IPS-18c (cell line): ENCODE results near the gene RMND5B.
"Not testable (repeated sequence)": the region's sequence is repeated elsewhere in the genome, so short reads cannot be mapped to it uniquely, and the experiment has no call there.

Experiments used
- H3K4me3 ChIP-seq: 2 replicates; pipeline ENCODE4 v1.7.0; 2013; ENCODE audit warnings: low read depth, mild to moderate bottlenecking, low read length, moderate library complexity; ENCODE audit not compliant: insufficient read depth
- H3K9me3 ChIP-seq: one replicate; pipeline ENCODE4 v1.6.1; 2013; ENCODE audit warnings: mild to moderate bottlenecking, low read length, moderate library complexity; ENCODE audit not compliant: control insufficient read depth, insufficient read depth

The RMND5B gene

GRCh38 chr5:178123094-178123965 lies 7.5 kb upstream of the RMND5B start:
- no peak overlapping the region for H3K4me3 ChIP-seq
- H3K9me3 ChIP-seq: no peaks in the 10 kb centered on the region

DNA sequence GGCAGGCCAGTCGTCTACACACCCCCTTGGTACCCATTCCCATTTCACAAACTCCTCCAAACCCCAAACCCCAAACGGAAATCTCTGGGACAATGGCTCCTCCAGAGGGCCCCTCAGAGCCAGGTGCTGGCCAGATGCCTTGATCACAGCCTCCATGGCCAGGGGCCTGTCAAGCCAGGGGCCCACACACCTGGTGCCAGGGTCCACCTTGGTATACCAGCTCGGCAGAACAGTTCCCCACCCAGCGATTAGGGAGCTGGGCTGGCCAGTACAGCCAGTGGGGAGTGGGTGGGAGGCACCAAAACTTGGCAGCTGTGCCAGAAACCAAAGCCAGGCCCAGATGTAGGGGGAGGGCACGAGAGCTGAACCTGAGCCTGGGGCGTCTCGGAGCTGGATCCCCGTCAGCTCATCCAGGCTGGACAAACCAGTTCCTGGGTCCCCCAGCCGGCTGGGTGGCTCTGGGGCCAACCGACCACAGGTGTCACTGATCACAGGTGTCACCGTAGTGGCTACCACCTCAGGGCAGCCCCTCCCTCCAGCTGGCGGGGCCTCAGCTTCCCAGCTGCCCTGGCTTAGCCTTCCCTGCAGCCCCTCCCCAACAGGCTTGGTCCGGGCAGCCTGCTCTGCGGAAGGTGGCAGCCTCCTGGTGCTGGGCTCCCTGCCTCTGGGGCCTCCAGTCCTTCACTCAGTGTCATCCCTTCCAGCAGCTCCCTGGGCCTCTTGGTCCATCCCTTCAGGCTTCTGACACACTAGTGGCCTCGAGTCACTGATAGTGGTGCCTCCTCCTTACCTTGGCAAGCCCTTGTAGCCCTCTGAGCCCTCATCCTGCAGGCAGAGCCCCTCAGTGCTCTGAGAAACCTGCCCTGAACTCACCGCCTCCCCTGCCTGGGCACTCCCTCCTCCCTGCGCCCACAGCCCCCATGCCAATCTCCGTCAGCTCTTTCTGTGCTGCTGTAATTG lies 6.6 kb upstream of the RMND5B start:
- no peak overlapping the region for H3K4me3 ChIP-seq
- H3K9me3 ChIP-seq: no peaks in the 10 kb centered on the region

- Histone ChIP-seq H3K9me3 (no peaks in the 10 kb centered on the region), H3K4me3 (no peak overlapping the region)
Measured at GRCh38 chr5:178125253-178125906, 5.4 kb upstream of the RMND5B start.

GRCh38 chr5:178126556-178126955 lies 4.3 kb upstream of the RMND5B start:
- Histone ChIP-seq H3K4me3 (no peak overlapping the region), H3K9me3 (no peaks in the 10 kb centered on the region)

- not testable (repeated sequence) for H3K9me3 ChIP-seq, H3K4me3 ChIP-seq
Measured at GRCh38 chr5:178127300-178128009, 3.4 kb upstream of the RMND5B start.

DNA sequence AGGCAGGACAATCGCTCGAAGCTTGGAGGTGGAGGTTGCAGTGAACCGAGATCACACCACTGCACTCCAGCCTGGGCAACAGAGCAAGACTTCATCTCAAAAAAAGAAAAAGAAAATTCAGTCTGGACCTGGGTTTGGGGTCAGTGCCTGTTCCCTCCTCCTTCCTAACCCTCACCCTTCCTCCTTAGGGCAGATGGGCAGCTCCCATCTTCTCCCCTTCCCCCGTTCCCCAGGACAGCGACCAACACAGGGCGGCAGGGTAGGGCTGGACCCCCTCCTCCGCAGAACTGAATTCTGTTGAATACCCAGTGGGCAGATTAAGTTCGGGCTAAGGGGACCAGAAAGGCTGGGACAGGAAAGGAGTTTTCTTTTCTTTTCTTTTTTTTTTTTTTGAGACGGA lies 1.5 kb upstream of the RMND5B start:
- Histone ChIP-seq H3K4me3 (no peak overlapping the region), H3K9me3 (no peaks in the 10 kb centered on the region)

DNA sequence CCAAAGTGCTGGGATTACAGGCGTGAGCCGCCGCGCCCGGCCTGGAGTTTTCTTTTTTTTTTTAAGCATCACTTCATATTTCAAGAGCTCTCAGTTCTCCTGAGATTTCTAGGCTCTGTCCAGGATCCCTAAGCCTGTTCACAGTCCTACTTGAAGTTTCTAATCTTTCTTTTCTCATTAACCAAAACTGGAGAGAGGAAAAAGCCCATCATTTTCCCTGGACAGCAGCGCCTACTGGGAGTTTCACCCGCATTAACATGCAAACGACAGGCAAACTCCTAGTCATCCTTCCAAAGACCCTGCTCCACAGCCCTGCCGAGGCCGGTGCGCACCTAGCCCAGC lies 609 bp upstream of the RMND5B start:
- not testable (repeated sequence) for H3K9me3 ChIP-seq
- peak overlapping the region; percentile 91 for H3K4me3 ChIP-seq

- Histone ChIP-seq H3K9me3 (no peaks in the 10 kb centered on the region), H3K4me3 (peak overlapping the region; percentile 91)
Measured at GRCh38 chr5:178131446-178131996, 707 bp downstream of the RMND5B start.

GRCh38 chr5:178136990-178137389 lies 6.2 kb downstream of the RMND5B start:
- Histone ChIP-seq H3K4me3 (no peak overlapping the region), H3K9me3 (no peaks in the 10 kb centered on the region)

DNA sequence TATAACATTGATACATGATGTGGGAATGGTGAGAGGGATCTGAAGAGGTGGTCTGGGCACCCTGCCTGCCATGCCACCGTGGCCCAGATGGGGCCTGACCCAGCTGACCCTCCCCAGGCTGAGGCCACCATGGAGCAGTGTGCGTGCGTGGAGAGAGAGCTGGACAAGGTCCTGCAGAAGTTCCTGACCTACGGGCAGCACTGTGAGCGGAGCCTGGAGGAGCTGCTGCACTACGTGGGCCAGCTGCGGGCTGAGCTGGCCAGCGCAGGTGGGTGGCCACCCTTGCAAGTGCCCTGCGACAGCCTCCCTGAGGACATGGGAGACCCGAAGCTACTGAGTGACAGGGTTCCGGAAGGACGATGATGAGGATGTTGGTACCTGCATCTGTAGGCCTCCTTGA lies 7.2 kb downstream of the RMND5B start:
- Histone ChIP-seq H3K4me3 (no peak overlapping the region), H3K9me3 (no peaks in the 10 kb centered on the region)

GRCh38 chr5:178141550-178141949 lies 10.7 kb downstream of the RMND5B start:
- H3K9me3 ChIP-seq: no peaks in the 10 kb centered on the region

GRCh38 chr5:178142642-178143041 lies 11.8 kb downstream of the RMND5B start:
- Histone ChIP-seq H3K9me3 (no peaks in the 10 kb centered on the region), H3K4me3 (no peak overlapping the region)

More at GRCh38 chr5:178141550-178141949, 10.7 kb downstream of the RMND5B start:
- H3K4me3 ChIP-seq: no peak overlapping the region

GRCh38 chr5:178143246-178143645 lies 12.4 kb downstream of the RMND5B start:
- H3K9me3 ChIP-seq: no peaks in the 10 kb centered on the region
- no peak overlapping the region for H3K4me3 ChIP-seq

- no peaks in the 10 kb centered on the region for H3K9me3 ChIP-seq
- no peak overlapping the region for H3K4me3 ChIP-seq
Measured at GRCh38 chr5:178143901-178144300, 13.1 kb downstream of the RMND5B start.

- no peak overlapping the region for H3K4me3 ChIP-seq
- no peaks in the 10 kb centered on the region for H3K9me3 ChIP-seq
Measured at GRCh38 chr5:178145965-178146820, 15.4 kb downstream of the RMND5B start.

DNA sequence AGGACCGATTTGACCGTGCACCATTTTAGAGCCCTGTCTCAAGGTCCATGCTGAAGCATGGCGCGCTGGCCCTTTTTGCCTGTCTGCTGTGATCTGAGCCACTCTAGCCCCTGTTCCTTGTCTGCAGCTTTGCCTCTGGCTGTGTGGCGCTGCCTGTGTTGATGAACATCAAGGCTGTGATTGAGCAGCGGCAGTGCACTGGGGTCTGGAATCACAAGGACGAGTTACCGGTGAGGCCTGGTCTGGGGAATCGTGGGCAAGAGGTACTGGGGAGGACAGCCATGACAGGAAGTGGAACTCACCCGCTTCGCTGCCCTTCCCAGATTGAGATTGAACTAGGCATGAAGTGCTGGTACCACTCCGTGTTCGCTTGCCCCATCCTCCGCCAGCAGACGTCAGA lies 16.6 kb downstream of the RMND5B start:
- no peaks in the 10 kb centered on the region for H3K9me3 ChIP-seq
- H3K4me3 ChIP-seq: no peak overlapping the region
